ENCODE data around the gene IDUA.

DNA sequence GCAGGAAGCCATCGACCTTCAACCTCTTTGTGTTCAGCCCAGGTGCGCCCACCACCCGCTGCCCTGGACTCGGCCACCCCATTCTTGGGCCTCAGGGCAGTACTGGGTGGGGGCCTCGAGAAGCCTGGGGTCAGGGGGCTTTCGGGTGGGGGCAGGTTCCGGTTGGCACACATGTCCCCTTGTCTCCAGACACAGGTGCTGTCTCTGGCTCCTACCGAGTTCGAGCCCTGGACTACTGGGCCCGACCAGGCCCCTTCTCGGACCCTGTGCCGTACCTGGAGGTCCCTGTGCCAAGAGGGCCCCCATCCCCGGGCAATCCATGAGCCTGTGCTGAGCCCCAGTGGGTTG lies 17.2 kb downstream of the IDUA start:
- TF ChIP-seq, protein P1, sequence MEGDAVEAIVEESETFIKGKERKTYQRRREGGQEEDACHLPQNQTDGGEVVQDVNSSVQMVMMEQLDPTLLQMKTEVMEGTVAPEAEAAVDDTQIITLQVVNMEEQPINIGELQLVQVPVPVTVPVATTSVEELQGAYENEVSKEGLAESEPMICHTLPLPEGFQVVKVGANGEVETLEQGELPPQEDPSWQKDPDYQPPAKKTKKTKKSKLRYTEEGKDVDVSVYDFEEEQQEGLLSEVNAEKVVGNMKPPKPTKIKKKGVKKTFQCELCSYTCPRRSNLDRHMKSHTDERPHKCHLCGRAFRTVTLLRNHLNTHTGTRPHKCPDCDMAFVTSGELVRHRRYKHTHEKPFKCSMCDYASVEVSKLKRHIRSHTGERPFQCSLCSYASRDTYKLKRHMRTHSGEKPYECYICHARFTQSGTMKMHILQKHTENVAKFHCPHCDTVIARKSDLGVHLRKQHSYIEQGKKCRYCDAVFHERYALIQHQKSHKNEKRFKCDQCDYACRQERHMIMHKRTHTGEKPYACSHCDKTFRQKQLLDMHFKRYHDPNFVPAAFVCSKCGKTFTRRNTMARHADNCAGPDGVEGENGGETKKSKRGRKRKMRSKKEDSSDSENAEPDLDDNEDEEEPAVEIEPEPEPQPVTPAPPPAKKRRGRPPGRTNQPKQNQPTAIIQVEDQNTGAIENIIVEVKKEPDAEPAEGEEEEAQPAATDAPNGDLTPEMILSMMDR (IDR thresholded peaks at IDR 0.05): no peak
- no peak for TF ChIP-seq ZFX (IDR thresholded peaks at IDR 0.05; ENCODE audit: borderline replicate concordance)
